Stomach (tissue), 9 donors: ENCODE data around the gene BTG1. TPM values are rescaled to one million over a fixed set of nuclear protein-coding genes. Genes with fewer than 3 reads are reported as not detected.

Source experiments
- DNase-seq, 2 donors: peaks; one replicate each; pipeline versions ENCODE4 v3.0.0 to v3.0.0-alpha.2; 2013 to 2019
- H3K27ac ChIP-seq, 5 donors: fragments of 200-600 bp in 4 of 5; sonication (generic) in 4 of 5; one replicate each; pipeline ENCODE4 v1.5.1; 2013 to 2019; ENCODE audit warnings: mild to moderate bottlenecking in 1 of 5, moderate library complexity in 1 of 5
- H3K27me3 ChIP-seq, 3 donors: fragments of 200-600 bp; sonication (generic); one replicate each; pipeline ENCODE4 v1.5.1; 2017 to 2019; ENCODE audit warnings: mixed run types in 1 of 3
- H3K36me3 ChIP-seq, 4 donors: fragments of 200-600 bp; sonication (generic); 1 replicate in 3 of 4; 2 replicates in 1 of 4; pipeline ENCODE4 v1.5.1; 2016 to 2019
- H3K4me1 ChIP-seq, 4 donors: fragments of 200-600 bp; sonication (generic); one replicate each; pipeline ENCODE4 v1.5.1; 2016 to 2019
- H3K4me3 ChIP-seq, 4 donors: fragments of 200-600 bp; sonication (generic) in 3 of 4; one replicate each; pipeline ENCODE4 v1.5.1; 2016 to 2019; ENCODE audit warnings: mild to moderate bottlenecking in 1 of 4
- H3K9me3 ChIP-seq, 4 donors: fragments of 200-600 bp; sonication (generic); one replicate each; pipeline ENCODE4 v1.5.1; 2016 to 2019
- EP300 ChIP-seq: sonication (generic); formaldehyde crosslinking; IDR thresholded peaks from one replicate; pipeline ENCODE4 v1.6.1; 2017; ENCODE audit warnings: antibody characterized with exemption
- POLR2A ChIP-seq, 4 donors: fragments of 450-650 bp; IDR thresholded peaks; one replicate each; pipeline ENCODE4 v1.6.1; 2016; ENCODE audit warnings: antibody characterized with exemption in 4 of 4, control low read depth in 2 of 4, mild to moderate bottlenecking in 1 of 4, moderate library complexity in 1 of 4
- POLR2AphosphoS5 ChIP-seq, 3 donors: sonication (generic); formaldehyde crosslinking; IDR thresholded peaks; one replicate each; pipeline ENCODE4 v1.6.1; 2016; ENCODE audit warnings: antibody characterized with exemption in 3 of 3
- WGBS, 5 donors: extraction: QIAGEN DNeasy Blood & Tissue Kit in 3 of 5; methylation state at CpG; one replicate each; pipeline versions ENCODE4 v1.1.5 to v1.1.7; 2013 to 2018; 5-methylcytosine and 5-hydroxymethylcytosine counted together
- intact Hi-C: fragments of 100-400 bp; cut with DNase I; formaldehyde crosslinking; loops from one replicate; pipeline ENCODE4 v1.15.1; 2023; ENCODE audit warnings: low total_unique reads
- polyA plus RNA-seq, 3 donors: library from polyadenylated mRNA; stranded (reverse); fragments of 200-250 nt; gene quantifications; one replicate each; pipeline ENCODE4 v1.2.3, GENCODE V29; 2013
- total RNA-seq, 5 donors: library from RNA; depleted of rRNA; stranded (reverse); fragments of >200 nt; gene quantifications; one replicate each; pipeline versions ENCODE4 v1.1.0 to v1.2.3, GENCODE V29; 2014 to 2016
- TF ChIP-seq, protein P1 (sequence below), 7 experiments: fragments of 450-650 bp in 4 of 7; fragments of 200-600 bp in 3 of 7; sonication (generic) in 3 of 7; IDR thresholded peaks; one replicate each; pipeline ENCODE4 v1.5.1; 2016 to 2019; ENCODE audit warnings: antibody characterized with exemption in 7 of 7, control low read depth in 2 of 7, mild to moderate bottlenecking in 1 of 7
- donor health status: healthy with polysubstance abuse.
- donor health status: Bipolar disorder and iron deficiency.
- donor health status: healthy.

BTG1 gene
- total and polyA plus RNA-seq, 8 donors = 20.5 to 108 (median 39.9) TPM

DNA sequence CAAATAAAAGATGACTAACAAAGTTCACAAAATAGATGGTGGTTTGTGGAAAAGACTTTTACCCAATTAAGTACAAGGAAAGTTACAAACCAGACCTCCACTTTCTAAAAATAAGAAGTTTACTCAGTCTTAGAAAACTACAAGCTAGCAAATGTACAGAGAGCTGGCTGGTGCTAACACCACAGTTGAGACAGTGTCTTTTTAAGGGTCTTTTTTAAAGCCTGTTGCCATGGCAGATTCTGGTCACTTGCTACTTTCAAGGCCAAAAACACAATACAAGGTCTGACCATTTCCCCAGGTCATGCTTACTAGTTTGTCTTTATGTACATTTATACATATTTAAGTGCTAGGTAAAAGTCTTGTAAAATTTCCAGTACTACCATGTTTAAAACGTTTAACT lies 2.4 kb downstream of the BTG1 start:
- H3K4me3 ChIP-seq = peak overlapping the region; percentile 74 to 97 (median 83)
- TF ChIP-seq, protein P1, sequence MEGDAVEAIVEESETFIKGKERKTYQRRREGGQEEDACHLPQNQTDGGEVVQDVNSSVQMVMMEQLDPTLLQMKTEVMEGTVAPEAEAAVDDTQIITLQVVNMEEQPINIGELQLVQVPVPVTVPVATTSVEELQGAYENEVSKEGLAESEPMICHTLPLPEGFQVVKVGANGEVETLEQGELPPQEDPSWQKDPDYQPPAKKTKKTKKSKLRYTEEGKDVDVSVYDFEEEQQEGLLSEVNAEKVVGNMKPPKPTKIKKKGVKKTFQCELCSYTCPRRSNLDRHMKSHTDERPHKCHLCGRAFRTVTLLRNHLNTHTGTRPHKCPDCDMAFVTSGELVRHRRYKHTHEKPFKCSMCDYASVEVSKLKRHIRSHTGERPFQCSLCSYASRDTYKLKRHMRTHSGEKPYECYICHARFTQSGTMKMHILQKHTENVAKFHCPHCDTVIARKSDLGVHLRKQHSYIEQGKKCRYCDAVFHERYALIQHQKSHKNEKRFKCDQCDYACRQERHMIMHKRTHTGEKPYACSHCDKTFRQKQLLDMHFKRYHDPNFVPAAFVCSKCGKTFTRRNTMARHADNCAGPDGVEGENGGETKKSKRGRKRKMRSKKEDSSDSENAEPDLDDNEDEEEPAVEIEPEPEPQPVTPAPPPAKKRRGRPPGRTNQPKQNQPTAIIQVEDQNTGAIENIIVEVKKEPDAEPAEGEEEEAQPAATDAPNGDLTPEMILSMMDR (IDR thresholded peaks at IDR 0.05) = no peak
- TF ChIP-seq EP300 = no peak
- no peak for TF ChIP-seq POLR2A (IDR thresholded peaks at IDR 0.05)
- no peak for TF ChIP-seq POLR2AphosphoS5 (IDR thresholded peaks at IDR 0.05)
- peaks cover 4 to 46% (median 26%) of the 10 kb centered on the region in 4 donors for H3K4me1 ChIP-seq
- H3K27me3 ChIP-seq = no peaks in the 10 kb centered on the region
- peaks cover 13 to 31% (median 21%) of the 10 kb centered on the region in 4 donors for H3K36me3 ChIP-seq
- H3K9me3 ChIP-seq = no peaks in the 10 kb centered on the region
- H3K27ac ChIP-seq = peak overlapping the region; percentile 64 to 100 (median 99)
- intact Hi-C loops = loop anchor here (10.0 kb wide), 1 partner anchor 328 kb away; no protein-coding TSS in a partner anchor
- no peak for DNase-seq
- 0 to 3% (median 0%) methylated on average over 1 of the region's 1 CpG for WGBS, 5 donors

DNA sequence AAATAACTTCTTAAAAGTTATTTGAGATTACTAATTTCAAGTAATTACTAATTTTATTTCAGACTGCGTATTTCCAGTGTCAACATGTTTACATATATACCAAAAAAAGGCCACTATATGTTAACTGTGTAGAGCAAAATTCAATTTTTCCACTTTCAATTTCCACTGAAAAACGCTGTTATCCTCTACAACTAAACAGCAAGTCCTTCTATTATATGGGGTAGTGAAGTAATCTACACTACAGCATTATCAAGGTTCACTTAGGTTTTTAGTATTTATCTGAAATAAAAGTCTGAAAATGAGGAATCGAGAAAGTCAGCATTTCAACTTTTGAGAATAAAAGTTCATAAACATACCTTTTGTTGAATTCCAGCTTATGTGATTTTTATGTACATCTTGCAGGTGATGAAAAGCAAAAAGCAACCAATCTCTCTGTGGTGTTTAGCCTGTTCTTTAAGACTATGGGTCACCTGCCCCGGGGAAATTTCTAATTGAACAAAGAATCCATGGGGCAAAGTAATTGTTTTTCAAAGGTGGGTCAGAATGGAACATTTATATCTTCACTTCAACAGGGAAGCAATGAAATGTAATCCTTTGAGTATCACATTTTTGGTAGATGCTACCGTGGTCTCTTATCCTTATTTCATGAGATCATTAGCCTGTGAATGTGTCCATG lies 3.3 kb downstream of the BTG1 start:
- Histone ChIP-seq H3K4me3 (peak overlapping the region; percentile 74 to 97 (median 83)), H3K9me3 (no peaks in the 10 kb centered on the region), H3K27ac (peak overlapping the region in 4 of 5 donors; percentile 95 to 100 (median 100)), H3K4me1 (peaks cover 9 to 46% (median 29%) of the 10 kb centered on the region in 4 donors), H3K27me3 (no peaks in the 10 kb centered on the region), H3K36me3 (peaks cover 13 to 31% (median 21%) of the 10 kb centered on the region in 4 donors)
- no peak for DNase-seq
- intact Hi-C loops = loop anchor here (10.0 kb wide), 1 partner anchor 328 kb away; no protein-coding TSS in a partner anchor
- TF ChIP-seq, protein P1 (IDR thresholded peaks at IDR 0.05) = no peak
- TF ChIP-seq POLR2AphosphoS5 (IDR thresholded peaks at IDR 0.05) = no peak
- no peak for TF ChIP-seq EP300
- no peak for TF ChIP-seq POLR2A (IDR thresholded peaks at IDR 0.05)
- WGBS, 5 donors = 4 to 20% (median 7%) methylated on average over 5 of the region's 5 CpGs

DNA sequence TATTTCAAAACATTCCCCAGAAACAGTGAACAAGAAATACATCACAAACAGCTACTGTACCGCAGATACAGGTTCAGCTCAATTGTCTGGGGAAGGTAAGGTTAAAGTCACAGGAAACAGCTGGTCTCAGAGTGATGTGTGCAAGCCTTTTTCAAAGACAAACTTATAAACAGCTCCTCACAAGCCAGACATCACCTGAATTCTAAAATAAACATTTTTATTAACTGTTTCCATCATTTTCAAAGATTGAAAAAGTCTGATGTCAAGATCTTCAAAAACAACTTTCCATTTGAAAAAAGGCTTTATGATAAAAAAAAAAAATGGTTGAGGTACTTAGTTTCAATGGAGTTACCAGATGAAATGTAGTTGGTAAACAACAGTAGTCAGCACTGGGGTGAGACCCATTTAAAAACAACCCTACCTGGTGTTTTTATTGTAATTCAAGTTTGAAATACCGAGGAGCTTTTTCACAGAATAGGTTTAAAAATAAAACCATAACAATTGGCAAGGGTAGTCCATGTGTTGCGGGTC lies 4.0 kb downstream of the BTG1 start:
- Histone ChIP-seq H3K4me3 (peak overlapping the region; percentile 74 to 97 (median 83)), H3K36me3 (peaks cover 13 to 31% (median 21%) of the 10 kb centered on the region in 4 donors), H3K9me3 (no peaks in the 10 kb centered on the region), H3K4me1 (peaks cover 13 to 46% (median 30%) of the 10 kb centered on the region in 4 donors), H3K27ac (peak overlapping the region; percentile 59 to 100 (median 99)), H3K27me3 (no peaks in the 10 kb centered on the region)
- TF ChIP-seq POLR2AphosphoS5 (IDR thresholded peaks at IDR 0.05) (no peak), POLR2A (IDR thresholded peaks at IDR 0.05) (no peak), EP300 (no peak)
- TF ChIP-seq, protein P1 (IDR thresholded peaks at IDR 0.05) = no peak
- intact Hi-C loops = loop anchor here (10.0 kb wide), 1 partner anchor 327 kb away; no protein-coding TSS in a partner anchor
- WGBS, 5 donors = 2 to 6% (median 4%) methylated on average over 3 of the region's 3 CpGs
- DNase-seq = peak in 1 of 2 donors; percentile 72

DNA sequence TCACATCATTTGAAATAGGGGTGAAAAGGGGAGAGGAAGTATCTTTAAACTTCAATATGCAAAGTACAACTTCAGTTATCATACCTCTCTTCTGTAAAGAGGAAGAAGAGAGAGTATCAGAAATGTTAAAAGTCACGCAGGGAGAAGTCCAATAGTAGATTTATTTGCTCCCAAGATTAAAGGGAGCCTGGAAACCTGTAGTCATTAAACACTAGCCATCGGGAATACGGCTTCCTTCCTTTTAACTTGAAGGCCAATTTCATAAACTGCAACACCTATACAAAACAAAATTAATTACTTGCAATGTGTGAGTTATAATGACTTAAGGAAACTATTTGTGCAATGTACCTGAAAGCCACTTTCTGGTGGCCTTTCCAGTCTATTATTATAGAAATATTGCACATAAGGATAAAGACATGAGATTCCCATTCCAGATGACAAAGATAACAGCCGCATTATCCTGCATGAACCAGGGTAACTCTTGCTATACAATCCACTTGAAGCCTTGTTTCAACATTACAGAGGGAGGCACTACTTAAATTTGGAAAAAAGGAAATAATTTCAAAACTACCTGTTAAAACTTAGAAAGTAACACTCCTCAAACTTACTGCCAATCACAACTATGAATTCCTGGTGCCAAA lies 4.6 kb downstream of the BTG1 start:
- no peaks in the 10 kb centered on the region for H3K27me3 ChIP-seq
- intact Hi-C loops = loop anchor here (10.0 kb wide), 1 partner anchor 326 kb away; no protein-coding TSS in a partner anchor
- TF ChIP-seq EP300 (no peak), POLR2A (IDR thresholded peaks at IDR 0.05) (no peak), POLR2AphosphoS5 (IDR thresholded peaks at IDR 0.05) (no peak)
- TF ChIP-seq, protein P1 (IDR thresholded peaks at IDR 0.05) = no peak
- peak overlapping the region; percentile 74 to 97 (median 83) for H3K4me3 ChIP-seq
- H3K36me3 ChIP-seq = peaks cover 13 to 31% (median 21%) of the 10 kb centered on the region in 4 donors
- no peak for DNase-seq
- WGBS, 5 donors = 3 to 6% (median 4%) methylated on average over 4 of the region's 4 CpGs
- no peaks in the 10 kb centered on the region for H3K9me3 ChIP-seq
- peaks cover 20 to 51% (median 35%) of the 10 kb centered on the region in 4 donors for H3K4me1 ChIP-seq
- H3K27ac ChIP-seq = peak overlapping the region in 4 of 5 donors; percentile 95 to 100 (median 100)
